Right atrium auricular region (tissue), 2 donors: Measurements from ENCODE around the gene RASIP1. TPM values are rescaled to one million over a fixed set of nuclear protein-coding genes. Genes with fewer than 3 reads are reported as not detected.

Source experiments
- DNase-seq: peaks from one replicate; pipeline ENCODE4 v3.0.0-alpha.2; 2019; ENCODE audit warnings: low spot score
- H3K27ac ChIP-seq, 2 donors: fragments of 200-600 bp; sonication (generic); 1 replicate in 1 of 2; 2 replicates in 1 of 2; pipeline ENCODE4 v1.5.1; 2016 to 2019
- H3K27me3 ChIP-seq, 2 donors: fragments of 200-600 bp; sonication (generic); one replicate each; pipeline versions ENCODE4 v1.5.1 to v1.6.0; 2017 to 2019
- H3K36me3 ChIP-seq: fragments of 200-600 bp; sonication (generic); one replicate; pipeline ENCODE4 v1.5.1; 2016
- H3K4me1 ChIP-seq, 2 donors: fragments of 200-600 bp; sonication (generic); one replicate each; pipeline versions ENCODE4 v1.5.1 to v1.6.0; 2017 to 2019
- H3K4me3 ChIP-seq, 2 donors: fragments of 200-600 bp; sonication (generic); 1 replicate in 1 of 2; 2 replicates in 1 of 2; pipeline ENCODE4 v1.5.1; 2017 to 2019; ENCODE audit warnings: mild to moderate bottlenecking in 1 of 2, moderate library complexity in 1 of 2
- H3K9me3 ChIP-seq, 2 donors: fragments of 200-600 bp; sonication (generic); one replicate each; pipeline ENCODE4 v1.5.1; 2019
- total RNA-seq, 2 donors: library from RNA; depleted of rRNA; stranded (reverse); fragments of >200 nt; gene quantifications; one replicate each; pipeline ENCODE4 v1.1.0, GENCODE V29; 2016
- TF ChIP-seq, protein P1 (sequence below), 2 donors: fragments of 200-600 bp; sonication (generic); IDR thresholded peaks; one replicate each; pipeline ENCODE4 v1.5.1; 2019; ENCODE audit warnings: antibody characterized with exemption in 2 of 2

The RASIP1 gene
- total RNA-seq, 2 donors from 2014 or later, result 13.6 to 22.9 TPM

DNA sequence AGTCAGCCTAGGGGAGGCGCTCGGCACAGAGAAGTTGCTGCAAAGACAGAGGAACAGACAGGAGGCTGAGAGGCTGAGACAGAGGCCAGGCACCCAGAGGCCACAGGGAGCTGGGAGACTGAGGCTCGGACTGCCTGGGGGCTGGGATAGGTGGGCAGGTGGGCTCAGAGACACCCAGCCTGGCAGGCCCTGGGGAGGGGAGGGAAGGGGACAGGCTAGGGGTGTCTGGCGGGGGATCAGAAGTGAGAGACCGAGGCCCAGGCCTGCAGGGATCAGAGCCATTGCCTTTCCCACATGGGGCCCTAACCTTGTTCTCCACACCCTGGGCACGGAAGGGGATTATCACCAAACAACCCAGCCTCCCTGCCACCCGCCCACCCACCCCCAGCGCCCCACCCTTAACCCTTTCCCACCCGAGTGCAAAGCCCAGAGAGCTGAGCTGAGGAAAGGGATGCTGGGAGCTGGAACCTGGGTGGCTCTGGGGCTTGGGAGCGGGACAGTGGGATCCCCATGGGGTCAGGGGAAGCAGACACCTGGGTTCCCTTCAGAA is 68.9 kb downstream of the RASIP1 start:
- H3K36me3 ChIP-seq, result no peaks in the 10 kb centered on the region
- TF ChIP-seq, protein P1, sequence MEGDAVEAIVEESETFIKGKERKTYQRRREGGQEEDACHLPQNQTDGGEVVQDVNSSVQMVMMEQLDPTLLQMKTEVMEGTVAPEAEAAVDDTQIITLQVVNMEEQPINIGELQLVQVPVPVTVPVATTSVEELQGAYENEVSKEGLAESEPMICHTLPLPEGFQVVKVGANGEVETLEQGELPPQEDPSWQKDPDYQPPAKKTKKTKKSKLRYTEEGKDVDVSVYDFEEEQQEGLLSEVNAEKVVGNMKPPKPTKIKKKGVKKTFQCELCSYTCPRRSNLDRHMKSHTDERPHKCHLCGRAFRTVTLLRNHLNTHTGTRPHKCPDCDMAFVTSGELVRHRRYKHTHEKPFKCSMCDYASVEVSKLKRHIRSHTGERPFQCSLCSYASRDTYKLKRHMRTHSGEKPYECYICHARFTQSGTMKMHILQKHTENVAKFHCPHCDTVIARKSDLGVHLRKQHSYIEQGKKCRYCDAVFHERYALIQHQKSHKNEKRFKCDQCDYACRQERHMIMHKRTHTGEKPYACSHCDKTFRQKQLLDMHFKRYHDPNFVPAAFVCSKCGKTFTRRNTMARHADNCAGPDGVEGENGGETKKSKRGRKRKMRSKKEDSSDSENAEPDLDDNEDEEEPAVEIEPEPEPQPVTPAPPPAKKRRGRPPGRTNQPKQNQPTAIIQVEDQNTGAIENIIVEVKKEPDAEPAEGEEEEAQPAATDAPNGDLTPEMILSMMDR (IDR thresholded peaks at IDR 0.05), result no peak
- DNase-seq, result no peak
- no peaks in the 10 kb centered on the region for H3K9me3 ChIP-seq
- no peak overlapping the region for H3K27ac ChIP-seq
- no peaks in the 10 kb centered on the region for H3K27me3 ChIP-seq
- H3K4me3 ChIP-seq, result no peak overlapping the region
- H3K4me1 ChIP-seq, result peaks cover 0 to 6% of the 10 kb centered on the region in 2 donors

DNA sequence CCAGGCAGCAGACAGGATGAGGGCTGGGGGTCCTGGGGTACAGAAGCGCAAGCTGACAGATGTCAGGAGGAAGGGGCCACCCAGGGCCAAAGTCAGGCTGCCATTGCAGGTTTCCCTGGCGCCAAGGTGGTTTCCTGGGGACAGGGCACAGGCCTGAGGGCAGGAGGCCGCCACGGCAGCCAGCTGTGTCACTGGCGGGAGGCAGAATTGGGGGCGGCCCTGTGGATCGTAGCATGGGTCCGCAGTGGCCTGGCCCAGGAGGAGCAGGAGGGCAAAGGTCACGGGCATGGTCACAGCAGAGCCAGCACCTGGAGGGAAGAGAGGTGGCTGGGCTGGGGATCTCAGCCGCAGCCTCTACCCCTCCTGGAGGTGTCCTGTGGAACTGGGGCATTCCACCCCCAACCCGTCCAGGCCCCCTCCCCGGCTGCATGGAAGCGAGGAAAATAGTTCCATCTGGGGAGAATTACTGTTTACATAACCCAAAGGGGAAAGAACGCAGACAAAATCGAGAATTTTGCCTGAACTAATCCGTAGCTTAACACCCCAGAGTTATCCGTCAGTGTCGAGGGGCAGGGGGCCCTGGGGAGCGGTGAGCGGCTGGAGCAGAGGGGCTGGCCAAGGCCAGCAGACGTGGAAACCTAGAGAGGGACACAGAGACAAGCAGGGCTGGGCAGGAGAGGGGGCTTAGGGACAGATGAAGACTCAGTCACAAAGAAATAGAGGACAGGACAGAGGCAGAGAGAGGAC is 69.5 kb downstream of the RASIP1 start:
- H3K36me3 ChIP-seq, result no peaks in the 10 kb centered on the region
- TF ChIP-seq, protein P1 (IDR thresholded peaks at IDR 0.05), result no peak
- H3K27ac ChIP-seq, result no peak overlapping the region
- H3K27me3 ChIP-seq, result no peaks in the 10 kb centered on the region
- H3K4me1 ChIP-seq, result peaks cover 0 to 6% of the 10 kb centered on the region in 2 donors
- H3K9me3 ChIP-seq, result no peaks in the 10 kb centered on the region
- no peak for DNase-seq
- no peak overlapping the region for H3K4me3 ChIP-seq

Other genes with a start within 250 kb of the RASIP1 start
- 1 to 10 TPM; 1.3 to 1.6 TPM for gene LMTK3, start 228.8 kb downstream of the RASIP1 start, total RNA-seq
- gene SULT2B1, start 188.4 kb downstream of the RASIP1 start, total RNA-seq, result not detected
- not detected for gene SPACA4, start 133.9 kb downstream of the RASIP1 start, total RNA-seq
- gene FAM83E, start 125.5 kb downstream of the RASIP1 start, total RNA-seq, result not detected
- 1,000 to 10,000 TPM in 1 of 2 donors, 100 to 1,000 TPM in 1; 846 to 1,334 TPM for gene RPL18, start 121.4 kb downstream of the RASIP1 start, total RNA-seq
- gene SPHK2, start 121.1 kb downstream of the RASIP1 start, total RNA-seq, result 1 to 10 TPM; 6.2 to 8.0 TPM
- 1 to 10 TPM; 2.8 to 5.9 TPM for gene DBP, start 103.2 kb downstream of the RASIP1 start, total RNA-seq
- 10 to 100 TPM in 1 of 2 donors, 1 to 10 TPM in 1; 3.4 to 13.3 TPM for gene CA11, start 94.4 kb downstream of the RASIP1 start, total RNA-seq
- under 1 TPM in 1 of 2 donors, not detected in 1; 0.16 TPM for gene NTN5, start 67.6 kb downstream of the RASIP1 start, total RNA-seq
- gene FUT2, start 44.6 kb downstream of the RASIP1 start, total RNA-seq, result not detected
- 1 to 10 TPM in 1 of 2 donors, under 1 TPM in 1; 0.70 to 2.4 TPM for gene MAMSTR, start 20.9 kb downstream of the RASIP1 start, total RNA-seq
- gene IZUMO1, start 6.3 kb upstream of the RASIP1 start, total RNA-seq, result not detected
- 1 to 10 TPM; 3.1 to 3.3 TPM for gene FUT1, start 12.0 kb upstream of the RASIP1 start, total RNA-seq
- not detected for gene FGF21, start 14.9 kb upstream of the RASIP1 start, total RNA-seq
- 10 to 100 TPM; 32.3 to 37.5 TPM for gene BCAT2, start 70.4 kb upstream of the RASIP1 start, total RNA-seq
- gene HSD17B14, start 95.9 kb upstream of the RASIP1 start, total RNA-seq, result 1 to 10 TPM; 3.7 to 6.3 TPM
- 10 to 100 TPM; 22.4 to 25.1 TPM for gene PLEKHA4, start 128.0 kb upstream of the RASIP1 start, total RNA-seq
- 10 to 100 TPM; 55.0 to 97.6 TPM for gene PPP1R15A, start 131.8 kb upstream of the RASIP1 start, total RNA-seq
- gene TULP2, start 158.1 kb upstream of the RASIP1 start, total RNA-seq, result not detected
- gene NUCB1, start 159.7 kb upstream of the RASIP1 start, total RNA-seq, result 100 to 1,000 TPM; 347 to 411 TPM
- not detected for gene DHDH, start 193.1 kb upstream of the RASIP1 start, total RNA-seq
- gene BAX, start 214.3 kb upstream of the RASIP1 start, total RNA-seq, result 10 to 100 TPM; 10.7 to 21.2 TPM
- 1,000 to 10,000 TPM; 1,493 to 3,053 TPM for gene FTL, start 224.7 kb upstream of the RASIP1 start, total RNA-seq